Tibial artery (tissue), 4 donors: Measurements from ENCODE around the gene HOXB3.
A peak's percentile ranks its signal among the peaks of the same experiment; 100 is the strongest.

Experiments
- DNase-seq, 2 donors: peaks; one replicate each; pipeline ENCODE4 v3.0.0-alpha.2; 2019
- H3K27ac ChIP-seq, 2 donors: fragments of 200-600 bp; sonication (generic) in 1 of 2; 1 replicate in 1 of 2; 2 replicates in 1 of 2; pipeline ENCODE4 v1.5.1; 2018 to 2019; ENCODE audit warnings: mild to moderate bottlenecking in 1 of 2
- H3K27me3 ChIP-seq, 2 donors: fragments of 200-600 bp; sonication (generic) in 1 of 2; one replicate each; pipeline versions ENCODE4 v1.5.1 to v1.6.0; 2016 to 2019
- H3K36me3 ChIP-seq, 3 donors: fragments of 200-600 bp; sonication (generic) in 2 of 3; one replicate each; pipeline ENCODE4 v1.5.1; 2016 to 2019; ENCODE audit warnings: mild to moderate bottlenecking in 2 of 3
- H3K4me1 ChIP-seq, 4 donors: fragments of 200-600 bp; sonication (generic) in 2 of 4; 1 replicate in 3 of 4; 2 replicates in 1 of 4; pipeline ENCODE4 v1.5.1; 2016 to 2019
- H3K4me3 ChIP-seq, 2 donors: fragments of 200-600 bp; sonication (generic) in 1 of 2; 1 replicate in 1 of 2; 2 replicates in 1 of 2; pipeline ENCODE4 v1.5.1; 2018 to 2019; ENCODE audit warnings: mild to moderate bottlenecking in 2 of 2
- H3K9me3 ChIP-seq, 3 donors: fragments of 200-600 bp; sonication (generic) in 1 of 3; one replicate each; pipeline ENCODE4 v1.5.1; 2016 to 2019
- intact Hi-C: fragments of 100-400 bp; cut with DNase I; formaldehyde crosslinking; loops from one replicate; pipeline ENCODE4 v1.15.0; 2023; ENCODE audit warnings: low total_unique reads
- TF ChIP-seq, protein P1 (sequence below), 2 experiments: fragments of 200-600 bp in 1 of 2; fragments of 450-650 bp in 1 of 2; IDR thresholded peaks; one replicate each; pipeline ENCODE4 v1.5.1; 2017 to 2019; ENCODE audit warnings: antibody characterized with exemption in 2 of 2, mild to moderate bottlenecking in 1 of 2, moderate library complexity in 1 of 2

The HOXB3 gene

DNA sequence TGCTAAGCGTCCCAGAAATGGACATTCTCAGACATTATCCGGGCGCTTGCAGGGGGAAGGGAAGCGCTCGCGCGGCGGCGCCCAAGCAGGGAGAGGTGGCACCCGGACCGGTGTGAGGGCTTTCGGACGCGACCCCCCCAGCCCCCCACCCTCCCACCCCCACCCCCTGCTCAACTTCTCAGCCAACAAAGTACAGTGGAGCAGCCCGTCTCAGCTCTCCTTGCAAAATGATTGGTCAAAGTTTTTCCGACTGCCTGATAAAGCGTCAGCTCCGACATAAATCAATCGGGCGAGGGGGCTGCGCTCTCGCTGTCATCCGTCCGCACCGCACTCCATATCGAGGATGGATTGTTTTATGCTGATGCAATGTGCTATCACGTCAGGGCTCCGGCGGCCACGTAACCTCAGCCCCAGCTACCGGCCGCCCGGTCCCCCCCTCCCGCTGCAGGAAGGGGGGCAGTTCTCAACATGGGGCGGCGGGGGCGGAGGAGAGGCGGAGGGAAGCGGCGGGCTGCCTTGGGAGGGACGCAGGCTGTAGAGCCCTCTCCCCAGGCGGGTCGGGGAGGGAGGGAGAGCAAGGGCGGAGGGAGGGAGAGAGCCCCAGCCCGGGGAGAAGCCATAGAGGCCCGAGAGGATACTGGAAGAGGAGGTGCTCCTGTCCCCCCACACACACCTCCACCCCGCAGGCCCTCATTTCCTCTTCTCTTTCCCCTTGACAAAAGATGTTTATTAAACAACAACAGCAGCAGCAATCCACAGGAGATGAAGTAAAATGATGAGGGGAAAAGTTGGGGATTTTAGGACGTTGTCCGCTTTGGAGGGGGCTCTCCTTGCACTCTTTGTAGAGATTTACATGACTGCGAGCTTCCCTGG lies 36.4 kb upstream of the HOXB3 start, which contains the start of gene HOXB9:
TSS of gene HOXB9 (minus strand) at position 114 of the 873 bp plus-strand sequence. CDS start at position 25, 89 bp downstream.
- H3K27me3 ChIP-seq, result peaks cover 0 to 99% of the 10 kb centered on the region in 2 donors
- H3K9me3 ChIP-seq, result no peaks in the 10 kb centered on the region
- H3K4me1 ChIP-seq, result peaks cover 0 to 25% (median 21%) of the 10 kb centered on the region in 4 donors
- H3K36me3 ChIP-seq, result no peaks in the 10 kb centered on the region
- TF ChIP-seq, protein P1, sequence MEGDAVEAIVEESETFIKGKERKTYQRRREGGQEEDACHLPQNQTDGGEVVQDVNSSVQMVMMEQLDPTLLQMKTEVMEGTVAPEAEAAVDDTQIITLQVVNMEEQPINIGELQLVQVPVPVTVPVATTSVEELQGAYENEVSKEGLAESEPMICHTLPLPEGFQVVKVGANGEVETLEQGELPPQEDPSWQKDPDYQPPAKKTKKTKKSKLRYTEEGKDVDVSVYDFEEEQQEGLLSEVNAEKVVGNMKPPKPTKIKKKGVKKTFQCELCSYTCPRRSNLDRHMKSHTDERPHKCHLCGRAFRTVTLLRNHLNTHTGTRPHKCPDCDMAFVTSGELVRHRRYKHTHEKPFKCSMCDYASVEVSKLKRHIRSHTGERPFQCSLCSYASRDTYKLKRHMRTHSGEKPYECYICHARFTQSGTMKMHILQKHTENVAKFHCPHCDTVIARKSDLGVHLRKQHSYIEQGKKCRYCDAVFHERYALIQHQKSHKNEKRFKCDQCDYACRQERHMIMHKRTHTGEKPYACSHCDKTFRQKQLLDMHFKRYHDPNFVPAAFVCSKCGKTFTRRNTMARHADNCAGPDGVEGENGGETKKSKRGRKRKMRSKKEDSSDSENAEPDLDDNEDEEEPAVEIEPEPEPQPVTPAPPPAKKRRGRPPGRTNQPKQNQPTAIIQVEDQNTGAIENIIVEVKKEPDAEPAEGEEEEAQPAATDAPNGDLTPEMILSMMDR (IDR thresholded peaks at IDR 0.05), result no peak
- intact Hi-C loops, result no loop called here
- H3K27ac ChIP-seq, result no peak within 1 kb of the TSS
- no peak for DNase-seq
- peak within 1 kb of the TSS; percentile 27 to 42 for H3K4me3 ChIP-seq

DNA sequence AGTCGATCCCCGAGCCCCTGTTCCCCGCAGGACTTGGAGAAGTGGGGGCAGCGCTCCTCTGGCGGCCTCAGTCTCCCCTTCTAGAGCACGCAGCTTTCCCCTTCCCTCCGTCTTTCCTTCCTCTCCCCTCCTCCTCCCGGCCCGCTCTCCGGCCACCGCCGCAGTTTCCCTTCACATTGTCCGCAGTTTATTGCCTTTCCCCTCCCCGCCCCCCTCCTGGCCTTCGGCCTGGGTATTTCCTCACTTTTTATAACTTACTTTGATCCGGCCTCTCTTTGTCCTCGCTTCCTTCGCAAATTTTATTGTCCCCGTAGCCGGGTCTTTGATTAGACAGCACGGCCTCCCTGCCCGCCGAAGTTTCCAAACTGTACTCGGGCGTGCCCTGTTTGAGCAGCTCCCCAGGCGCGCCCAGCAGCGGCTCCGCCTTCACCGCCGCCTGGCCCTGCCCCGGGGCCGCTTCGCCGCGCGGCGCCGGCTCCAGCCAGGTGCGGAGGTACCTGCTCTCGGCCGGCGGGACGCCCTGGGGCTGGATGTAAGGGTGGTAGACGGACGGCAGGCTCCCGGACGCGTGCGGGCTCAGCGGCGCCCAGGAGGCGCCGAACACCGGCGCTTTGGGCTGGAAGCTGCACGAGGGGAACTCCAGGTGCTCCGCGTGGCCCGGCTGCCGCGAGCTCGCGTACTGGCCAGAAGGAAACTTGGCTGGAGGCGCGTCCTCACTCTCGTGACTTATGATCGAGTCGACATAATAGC lies 35.6 kb upstream of the HOXB3 start:
- intact Hi-C loops, result no loop called here
- Histone ChIP-seq H3K4me3 (peak overlapping the region; percentile 27 to 42), H3K27ac (no peak overlapping the region), H3K9me3 (no peaks in the 10 kb centered on the region), H3K4me1 (peaks cover 0 to 25% (median 21%) of the 10 kb centered on the region in 4 donors), H3K27me3 (peaks cover 0 to 99% of the 10 kb centered on the region in 2 donors), H3K36me3 (no peaks in the 10 kb centered on the region)
- no peak for DNase-seq
- TF ChIP-seq, protein P1 (IDR thresholded peaks at IDR 0.05), result no peak

DNA sequence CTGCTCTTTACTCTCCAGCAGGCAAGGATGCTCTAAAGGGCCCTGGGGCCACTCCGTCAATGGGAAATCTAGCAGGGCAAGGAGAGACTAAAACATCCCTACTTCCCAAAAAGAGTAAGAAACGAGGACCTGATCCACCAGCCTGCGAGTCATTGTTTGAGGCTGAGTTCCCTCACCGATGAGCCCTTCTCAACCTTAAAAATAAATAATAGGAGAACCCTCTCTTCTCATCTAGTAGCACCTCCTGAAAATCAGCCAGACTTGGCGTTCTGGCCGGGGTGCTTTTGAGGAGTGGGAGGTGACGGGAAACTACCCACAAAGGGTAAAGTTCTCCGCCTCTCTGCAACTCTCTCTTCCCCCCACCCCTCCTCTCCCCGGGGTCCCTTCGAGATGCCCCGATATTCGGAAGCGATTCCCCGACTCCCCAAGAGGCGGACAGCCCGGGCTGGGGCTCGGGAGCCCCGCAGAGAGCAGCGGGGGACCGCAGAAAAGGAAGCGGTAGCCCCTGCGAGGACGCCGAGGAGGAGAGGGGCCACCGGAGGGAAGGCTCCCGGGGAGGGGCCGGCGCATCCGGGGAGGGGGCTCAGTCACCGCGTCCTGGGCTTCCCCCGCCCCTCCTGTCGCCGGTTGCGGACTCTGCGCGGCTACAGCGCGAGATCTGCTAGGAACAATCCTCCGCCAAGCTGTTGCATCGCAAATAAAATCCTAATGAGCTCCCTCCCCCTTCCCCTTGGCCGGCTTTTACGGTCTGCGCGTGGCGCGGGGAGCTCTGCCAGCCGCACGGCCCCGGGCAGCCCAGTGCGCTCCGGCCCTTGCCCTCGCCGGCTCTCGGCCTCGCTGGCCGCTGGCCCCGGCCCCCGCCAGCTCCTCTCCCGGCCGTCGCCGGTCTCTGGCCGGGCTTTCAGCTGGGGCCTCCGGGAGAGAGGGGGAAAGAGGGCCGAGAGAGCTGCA lies 34.8 kb upstream of the HOXB3 start:
- intact Hi-C loops, result loop anchor here (5.0 kb wide), 1 partner anchor 288 kb away; no protein-coding TSS in a partner anchor

DNA sequence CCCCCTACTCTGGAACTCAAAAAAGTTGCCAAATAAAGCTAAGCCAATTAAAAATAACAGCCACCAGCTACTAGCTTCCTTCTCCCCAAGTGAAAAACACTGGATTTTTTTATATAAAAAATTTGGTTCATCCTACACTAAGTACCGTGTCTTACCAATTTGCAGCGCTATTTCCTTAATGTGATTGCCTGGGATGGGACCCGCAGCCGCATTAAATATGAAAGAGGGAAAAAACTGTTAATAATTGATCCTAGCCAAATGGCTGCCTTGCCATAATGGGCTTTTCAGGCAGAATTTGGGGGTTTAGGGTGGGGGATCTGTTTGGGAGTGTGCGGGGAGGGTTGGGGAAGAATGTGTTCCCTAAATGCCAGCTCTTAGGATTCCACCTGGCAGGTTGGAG lies 34.1 kb upstream of the HOXB3 start:
- no peak for DNase-seq
- TF ChIP-seq, protein P1 (IDR thresholded peaks at IDR 0.05), result no peak
- Histone ChIP-seq H3K27me3 (peaks cover 0 to 99% of the 10 kb centered on the region in 2 donors), H3K36me3 (no peaks in the 10 kb centered on the region), H3K4me1 (peaks cover 0 to 25% (median 21%) of the 10 kb centered on the region in 4 donors), H3K4me3 (no peak overlapping the region), H3K27ac (no peak overlapping the region), H3K9me3 (no peaks in the 10 kb centered on the region)
- intact Hi-C loops, result loop anchor here (5.0 kb wide), 1 partner anchor 287 kb away; no protein-coding TSS in a partner anchor

More for the DNA sequence above, 34.8 kb upstream of the HOXB3 start:
- Histone ChIP-seq H3K27ac (no peak overlapping the region), H3K27me3 (peaks cover 0 to 99% of the 10 kb centered on the region in 2 donors), H3K4me3 (peak overlapping the region; percentile 27 to 42), H3K9me3 (no peaks in the 10 kb centered on the region), H3K4me1 (peaks cover 0 to 25% (median 21%) of the 10 kb centered on the region in 4 donors), H3K36me3 (no peaks in the 10 kb centered on the region)
- no peak for DNase-seq
- TF ChIP-seq, protein P1 (IDR thresholded peaks at IDR 0.05), result no peak

DNA sequence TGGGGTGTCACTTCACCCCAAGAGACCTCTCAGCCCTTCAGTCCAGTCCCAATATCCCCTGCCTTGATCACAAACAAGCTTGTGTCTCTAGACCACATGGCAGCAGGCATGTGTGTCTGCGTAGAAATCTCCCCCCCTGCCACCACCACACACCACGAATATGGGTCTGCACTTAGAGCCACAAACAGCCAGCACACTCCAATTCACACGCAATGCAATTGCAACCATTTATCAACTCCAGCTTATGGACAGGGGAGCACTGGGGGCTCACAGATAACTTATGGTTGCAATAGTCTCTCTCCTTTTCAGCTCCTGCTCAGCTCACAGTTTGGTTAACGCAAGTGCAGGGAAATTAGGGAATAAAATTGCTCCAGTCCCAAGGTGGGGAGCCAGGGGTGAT lies 33.5 kb upstream of the HOXB3 start:
- Histone ChIP-seq H3K36me3 (no peaks in the 10 kb centered on the region), H3K27ac (no peak overlapping the region), H3K4me3 (no peak overlapping the region), H3K9me3 (no peaks in the 10 kb centered on the region), H3K27me3 (peaks cover 0 to 99% of the 10 kb centered on the region in 2 donors), H3K4me1 (peaks cover 0 to 25% (median 21%) of the 10 kb centered on the region in 4 donors)
- intact Hi-C loops, result loop anchor here (5.0 kb wide), 1 partner anchor 286 kb away; no protein-coding TSS in a partner anchor
- DNase-seq, result no peak
- TF ChIP-seq, protein P1 (IDR thresholded peaks at IDR 0.05), result no peak
